Activated T-cell treated with anti-CD3 and anti-CD28 coated beads, Interleukin-2, amount 50 U/mL, for 72 hours (primary cell): ENCODE results near the gene DAW1. TPM values are rescaled to one million over a fixed set of nuclear protein-coding genes. Genes with fewer than 3 reads are reported as not detected.

Source experiments
- ATAC-seq, 2 donors: fragments of 150-1000 bp; cut with Tn5 transposase; replicated peaks in 1 of 2; 2 replicates each; pipeline ENCODE4 v1.10.0; 2021; ENCODE audit warnings: moderate library complexity in 2 of 2, mild to moderate bottlenecking in 1 of 2
- DNase-seq, 2 donors: peaks; one replicate each; pipeline ENCODE4 v3.0.0; 2021 to 2022; ENCODE audit warnings: mixed read lengths in 1 of 2
- H3K27ac Mint-ChIP-seq: one replicate; pipeline ENCODE4 v1.8.0; 2022; ENCODE audit warnings: mild to moderate bottlenecking, moderate library complexity, mixed read lengths
- H3K27me3 Mint-ChIP-seq: one replicate; pipeline ENCODE4 v1.8.0; 2022; ENCODE audit warnings: low read depth, mixed read lengths
- H3K36me3 Mint-ChIP-seq, 2 donors: one replicate each; pipeline ENCODE4 v1.8.0; 2022; ENCODE audit warnings: mixed read lengths in 2 of 2, mild to moderate bottlenecking in 1 of 2; ENCODE audit not compliant: insufficient read depth in 2 of 2
- H3K4me1 Mint-ChIP-seq: one replicate; pipeline ENCODE4 v1.8.0; 2022; ENCODE audit warnings: low read depth, mixed read lengths
- H3K4me3 Mint-ChIP-seq, 2 donors: one replicate each; pipeline ENCODE4 v1.8.0; 2022; ENCODE audit warnings: mild to moderate bottlenecking in 2 of 2, mixed read lengths in 2 of 2, moderate library complexity in 2 of 2
- H3K9me3 Mint-ChIP-seq, 2 donors: one replicate each; pipeline ENCODE4 v1.8.0; 2022; ENCODE audit warnings: mixed read lengths in 2 of 2
- total RNA-seq, 2 donors: library from RNA; stranded (reverse); gene quantifications; one replicate each; pipeline ENCODE4 v1.2.3, GENCODE V29; 2022

DAW1 gene
- total RNA-seq, 2 donors from 2014 or later = not detected

- DNase-seq (no peak), ATAC-seq (no peak)
- Mint-ChIP-seq H3K36me3 (no peaks in the 10 kb centered on the region), H3K27me3 (no peaks in the 10 kb centered on the region), H3K4me1 (no peaks in the 10 kb centered on the region), H3K9me3 (peaks cover 1 to 5% of the 10 kb centered on the region in 2 donors), H3K27ac (no peak overlapping the region), H3K4me3 (no peak overlapping the region)
Measured at GRCh38 chr2:227960317-227960716, 88.9 kb downstream of the DAW1 start.

- DNase-seq = no peak
- Mint-ChIP-seq H3K9me3 (peaks cover 2% of the 10 kb centered on the region in 2 donors), H3K27me3 (no peaks in the 10 kb centered on the region), H3K4me1 (no peaks in the 10 kb centered on the region), H3K4me3 (no peak overlapping the region), H3K27ac (no peak overlapping the region), H3K36me3 (no peaks in the 10 kb centered on the region)
- no peak for ATAC-seq
Measured at GRCh38 chr2:227971619-227972230, 100.3 kb downstream of the DAW1 start.

GRCh38 chr2:227973241-227973640 is 101.8 kb downstream of the DAW1 start:
- no peak overlapping the region for H3K4me3 Mint-ChIP-seq
- no peak overlapping the region for H3K27ac Mint-ChIP-seq
- DNase-seq (no peak), ATAC-seq (no peak)
- peaks cover 0 to 5% of the 10 kb centered on the region in 2 donors for H3K9me3 Mint-ChIP-seq
- no peaks in the 10 kb centered on the region for H3K4me1 Mint-ChIP-seq
- H3K36me3 Mint-ChIP-seq = no peaks in the 10 kb centered on the region
- H3K27me3 Mint-ChIP-seq = no peaks in the 10 kb centered on the region

Other genes with a start within 250 kb of the DAW1 start
- gene SCYGR5, start 204.8 kb upstream of the DAW1 start, total RNA-seq = not detected
- gene SLC19A3, start 153.6 kb upstream of the DAW1 start, total RNA-seq = not detected
- not detected for gene SCYGR6, start 146.9 kb upstream of the DAW1 start, total RNA-seq
- not detected for gene SCYGR7, start 143.3 kb upstream of the DAW1 start, total RNA-seq
- not detected for gene SCYGR8, start 125.7 kb upstream of the DAW1 start, total RNA-seq
- gene CCL20, start 57.8 kb upstream of the DAW1 start, total RNA-seq = 10 to 100 TPM in 1 of 2 donors, 1 to 10 TPM in 1; 1.4 to 21.9 TPM